ENCODE measurements around the gene KIAA2012.

KIAA2012 gene

DNA sequence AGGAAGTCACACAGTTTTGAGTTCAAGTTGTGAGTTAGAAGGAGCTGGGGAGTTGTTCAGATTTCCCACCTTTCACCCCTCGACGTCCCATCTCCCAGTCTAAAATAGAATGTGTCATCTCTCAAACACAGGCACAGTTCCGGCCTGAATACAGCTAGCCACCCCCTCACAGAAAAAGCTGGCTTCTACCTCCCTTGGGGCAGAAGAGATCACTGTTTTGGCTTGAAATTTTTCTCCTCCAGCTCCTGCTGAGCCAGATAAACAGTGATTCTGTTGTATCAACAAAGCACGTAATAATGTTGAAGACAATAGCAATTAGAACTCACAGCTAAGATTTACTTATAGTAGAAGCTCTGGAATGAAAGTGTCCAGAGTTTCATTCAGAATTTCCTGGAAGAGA is 74.7 kb downstream of the KIAA2012 start:
- Histone ChIP-seq H3F3A (ENCODE audit: insufficient read depth, low read length) (no peaks in the 10 kb centered on the region), H3K9me3 (replicated peaks; ENCODE audit: insufficient read depth, low read length) (no peaks in the 10 kb centered on the region), H3K79me2 (ENCODE audit: low read length) (no peaks in the 10 kb centered on the region), H3K27me3 (replicated peaks; ENCODE audit: insufficient read depth, low read length) (no peaks in the 10 kb centered on the region), H3K9ac (ENCODE audit: low read length) (no peak overlapping the region), H4K20me1 (ENCODE audit: insufficient read depth, low read length) (no peaks in the 10 kb centered on the region), H3K4me3 (ENCODE audit: low read length) (no peak overlapping the region), H3K36me3 (replicated peaks; ENCODE audit: insufficient read depth, low read length) (no peaks in the 10 kb centered on the region), H3K4me1 (ENCODE audit: low read length) (peaks cover 8% of the 10 kb centered on the region), H2AFZ (ENCODE audit: low read length) (no peak overlapping the region), H3K27ac (ENCODE audit: low read length) (no peak overlapping the region), H3K4me2 (ENCODE audit: low read depth, low read length) (no peak overlapping the region), H3K9me2 (replicated peaks; ENCODE audit: insufficient read depth, low read length) (no peaks in the 10 kb centered on the region)
- no peak for DNase-seq
- TF ChIP-seq, protein P1, sequence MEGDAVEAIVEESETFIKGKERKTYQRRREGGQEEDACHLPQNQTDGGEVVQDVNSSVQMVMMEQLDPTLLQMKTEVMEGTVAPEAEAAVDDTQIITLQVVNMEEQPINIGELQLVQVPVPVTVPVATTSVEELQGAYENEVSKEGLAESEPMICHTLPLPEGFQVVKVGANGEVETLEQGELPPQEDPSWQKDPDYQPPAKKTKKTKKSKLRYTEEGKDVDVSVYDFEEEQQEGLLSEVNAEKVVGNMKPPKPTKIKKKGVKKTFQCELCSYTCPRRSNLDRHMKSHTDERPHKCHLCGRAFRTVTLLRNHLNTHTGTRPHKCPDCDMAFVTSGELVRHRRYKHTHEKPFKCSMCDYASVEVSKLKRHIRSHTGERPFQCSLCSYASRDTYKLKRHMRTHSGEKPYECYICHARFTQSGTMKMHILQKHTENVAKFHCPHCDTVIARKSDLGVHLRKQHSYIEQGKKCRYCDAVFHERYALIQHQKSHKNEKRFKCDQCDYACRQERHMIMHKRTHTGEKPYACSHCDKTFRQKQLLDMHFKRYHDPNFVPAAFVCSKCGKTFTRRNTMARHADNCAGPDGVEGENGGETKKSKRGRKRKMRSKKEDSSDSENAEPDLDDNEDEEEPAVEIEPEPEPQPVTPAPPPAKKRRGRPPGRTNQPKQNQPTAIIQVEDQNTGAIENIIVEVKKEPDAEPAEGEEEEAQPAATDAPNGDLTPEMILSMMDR (IDR thresholded peaks at IDR 0.05; ENCODE audit: low read length) = no peak
- TF ChIP-seq EZH2phosphoT487 (IDR thresholded peaks at IDR 0.05; ENCODE audit: low read length) (no peak), EZH2 (optimal IDR thresholded peaks at IDR 0.05; ENCODE audit: low read depth, low read length) (no peak)

DNA sequence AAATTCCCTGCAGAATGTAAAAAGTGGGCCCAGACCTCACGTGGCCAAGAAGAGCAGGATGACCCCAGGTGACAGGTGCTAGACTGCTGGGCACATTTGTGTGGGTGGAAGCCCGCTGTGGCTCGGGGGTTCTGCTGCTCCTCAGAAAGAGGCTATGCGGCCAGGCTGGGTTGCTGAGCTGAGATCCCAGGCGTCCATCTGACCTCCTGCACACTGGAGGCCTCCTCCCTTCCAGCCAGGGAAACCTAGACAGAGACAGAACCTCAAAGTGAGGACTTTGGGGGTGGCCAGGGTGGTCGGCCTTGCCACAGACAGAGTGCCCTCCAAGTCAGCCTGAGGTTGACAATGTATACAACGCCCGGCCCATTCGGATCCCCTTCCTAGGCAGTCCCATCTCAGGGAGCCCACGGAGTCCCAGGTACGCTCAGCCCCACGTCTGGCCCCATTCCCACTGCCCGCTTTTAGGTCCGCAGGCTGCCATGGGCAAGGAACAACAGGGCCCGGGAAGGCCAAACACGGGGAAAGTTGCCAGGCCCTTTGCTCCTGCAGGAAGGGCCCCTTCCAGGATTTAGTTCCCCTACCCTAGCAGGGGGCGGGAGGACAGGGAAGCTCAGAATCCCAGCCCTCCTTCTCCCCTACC is 75.6 kb downstream of the KIAA2012 start:
- no peak overlapping the region for H3K4me2 ChIP-seq (ENCODE audit: low read depth, low read length)
- no peaks in the 10 kb centered on the region for H4K20me1 ChIP-seq (ENCODE audit: insufficient read depth, low read length)
- no peaks in the 10 kb centered on the region for H3K9me3 ChIP-seq (replicated peaks; ENCODE audit: insufficient read depth, low read length)
- no peak for TF ChIP-seq EZH2 (optimal IDR thresholded peaks at IDR 0.05; ENCODE audit: low read depth, low read length)
- H3K4me1 ChIP-seq (ENCODE audit: low read length) = peaks cover 8% of the 10 kb centered on the region
- no peak overlapping the region for H2AFZ ChIP-seq (ENCODE audit: low read length)
- H3K9me2 ChIP-seq (replicated peaks; ENCODE audit: insufficient read depth, low read length) = no peaks in the 10 kb centered on the region
- no peaks in the 10 kb centered on the region for H3K36me3 ChIP-seq (replicated peaks; ENCODE audit: insufficient read depth, low read length)
- no peak overlapping the region for H3K4me3 ChIP-seq (ENCODE audit: low read length)
- no peaks in the 10 kb centered on the region for H3K27me3 ChIP-seq (replicated peaks; ENCODE audit: insufficient read depth, low read length)
- no peaks in the 10 kb centered on the region for H3K79me2 ChIP-seq (ENCODE audit: low read length)
- no peak overlapping the region for H3K27ac ChIP-seq (ENCODE audit: low read length)
- no peak for DNase-seq
- no peak overlapping the region for H3K9ac ChIP-seq (ENCODE audit: low read length)
- H3F3A ChIP-seq (ENCODE audit: insufficient read depth, low read length) = no peaks in the 10 kb centered on the region

DNA sequence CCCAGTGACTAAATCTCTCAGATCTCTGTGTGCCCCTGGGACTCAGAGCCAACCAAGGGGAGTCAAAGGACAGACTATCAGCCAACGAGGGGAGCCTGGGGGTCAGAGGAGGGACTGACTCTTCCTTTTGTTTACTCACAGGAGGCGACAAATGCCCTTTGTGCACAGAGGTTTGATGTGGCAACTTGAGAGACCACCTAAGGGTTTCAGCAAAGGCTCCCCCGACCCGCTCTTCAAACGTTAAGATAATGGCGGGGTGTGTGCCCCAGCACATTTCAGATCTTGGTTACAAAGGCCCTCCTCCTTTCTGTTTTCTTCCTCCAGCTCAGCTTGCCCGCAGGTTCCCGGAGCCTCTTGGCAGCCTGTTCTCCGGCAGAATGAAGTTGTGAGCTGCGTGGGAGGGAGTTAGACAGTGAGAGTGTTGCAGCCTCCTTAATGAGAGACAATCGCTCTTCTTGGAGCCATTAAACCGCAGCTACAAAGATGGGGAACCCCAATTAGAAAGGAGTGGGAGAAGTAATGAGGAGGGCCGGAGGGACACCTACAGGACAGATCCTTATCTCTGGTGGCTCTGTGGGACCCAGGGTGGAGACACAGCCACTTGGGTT is 76.2 kb downstream of the KIAA2012 start:
- no peak overlapping the region for H3K4me2 ChIP-seq (ENCODE audit: low read depth, low read length)
- DNase-seq = no peak
- peaks cover 8% of the 10 kb centered on the region for H3K4me1 ChIP-seq (ENCODE audit: low read length)
- TF ChIP-seq EZH2 (optimal IDR thresholded peaks at IDR 0.05; ENCODE audit: low read depth, low read length) (no peak), EZH2phosphoT487 (IDR thresholded peaks at IDR 0.05; ENCODE audit: low read length) (no peak)
- TF ChIP-seq, protein P1 (IDR thresholded peaks at IDR 0.05; ENCODE audit: low read length) = no peak
- H2AFZ ChIP-seq (ENCODE audit: low read length) = no peak overlapping the region
- no peaks in the 10 kb centered on the region for H3K9me2 ChIP-seq (replicated peaks; ENCODE audit: insufficient read depth, low read length)
- no peak overlapping the region for H3K9ac ChIP-seq (ENCODE audit: low read length)
- H3K27ac ChIP-seq (ENCODE audit: low read length) = no peak overlapping the region
- no peak overlapping the region for H3K4me3 ChIP-seq (ENCODE audit: low read length)
- H3K79me2 ChIP-seq (ENCODE audit: low read length) = no peaks in the 10 kb centered on the region
- H3F3A ChIP-seq (ENCODE audit: insufficient read depth, low read length) = no peaks in the 10 kb centered on the region
- H4K20me1 ChIP-seq (ENCODE audit: insufficient read depth, low read length) = no peaks in the 10 kb centered on the region
- no peaks in the 10 kb centered on the region for H3K9me3 ChIP-seq (replicated peaks; ENCODE audit: insufficient read depth, low read length)
- no peaks in the 10 kb centered on the region for H3K27me3 ChIP-seq (replicated peaks; ENCODE audit: insufficient read depth, low read length)
- no peaks in the 10 kb centered on the region for H3K36me3 ChIP-seq (replicated peaks; ENCODE audit: insufficient read depth, low read length)

DNA sequence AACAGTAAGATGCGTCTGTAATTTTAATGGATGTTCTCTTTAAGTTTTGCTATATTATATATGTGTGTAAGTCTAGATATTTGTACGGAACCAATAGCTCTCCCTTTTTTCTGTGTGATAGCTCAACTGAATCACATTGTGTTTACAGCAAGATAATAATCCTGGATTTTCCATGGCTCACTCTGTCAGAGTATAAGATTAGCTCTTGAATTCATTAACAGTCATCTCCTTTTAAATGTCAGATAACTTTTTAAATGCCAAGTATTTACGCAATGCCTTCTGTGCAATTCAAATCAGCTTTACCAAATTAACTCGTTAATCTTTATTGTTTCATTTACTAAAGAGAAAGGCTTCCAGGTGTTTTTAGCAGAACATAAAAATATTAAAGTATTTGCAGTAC is 76.9 kb downstream of the KIAA2012 start:
- no peaks in the 10 kb centered on the region for H3K36me3 ChIP-seq (replicated peaks; ENCODE audit: insufficient read depth, low read length)
- H3K9me2 ChIP-seq (replicated peaks; ENCODE audit: insufficient read depth, low read length) = no peaks in the 10 kb centered on the region
- no peaks in the 10 kb centered on the region for H4K20me1 ChIP-seq (ENCODE audit: insufficient read depth, low read length)
- H3K27me3 ChIP-seq (replicated peaks; ENCODE audit: insufficient read depth, low read length) = no peaks in the 10 kb centered on the region
- no peaks in the 10 kb centered on the region for H3K9me3 ChIP-seq (replicated peaks; ENCODE audit: insufficient read depth, low read length)
- no peaks in the 10 kb centered on the region for H3K79me2 ChIP-seq (ENCODE audit: low read length)
- H2AFZ ChIP-seq (ENCODE audit: low read length) = no peak overlapping the region
- no peaks in the 10 kb centered on the region for H3F3A ChIP-seq (ENCODE audit: insufficient read depth, low read length)
- H3K4me1 ChIP-seq (ENCODE audit: low read length) = peaks cover 3% of the 10 kb centered on the region
- H3K4me2 ChIP-seq (ENCODE audit: low read depth, low read length) = no peak overlapping the region
- no peak overlapping the region for H3K4me3 ChIP-seq (ENCODE audit: low read length)
- H3K27ac ChIP-seq (ENCODE audit: low read length) = no peak overlapping the region
- no peak for DNase-seq
- H3K9ac ChIP-seq (ENCODE audit: low read length) = no peak overlapping the region
- no peak for TF ChIP-seq EZH2 (optimal IDR thresholded peaks at IDR 0.05; ENCODE audit: low read depth, low read length)
- TF ChIP-seq, protein P1 (IDR thresholded peaks at IDR 0.05; ENCODE audit: low read length) = no peak
- TF ChIP-seq EZH2phosphoT487 (IDR thresholded peaks at IDR 0.05; ENCODE audit: low read length) = no peak
